HG02610 (cell line): ENCODE data around the gene RNU4-1.

ENCODE experiments used
- ATAC-seq: cut with Tn5 transposase; IDR thresholded peaks from one replicate; pipeline ENCODE4 v1.9.1; 2021; ENCODE audit warnings: mild to moderate bottlenecking, moderate library complexity; ENCODE audit not compliant: unreplicated experiment

The RNU4-1 gene

GRCh38 chr12:120290609-120291305, 2.3 kb downstream of the RNU4-1 start:
- ATAC-seq, result no peak

GRCh38 chr12:120287491-120287890, 5.5 kb downstream of the RNU4-1 start:
- ATAC-seq, result no peak

- no peak for ATAC-seq
Measured at GRCh38 chr12:120286768-120287490, 6.1 kb downstream of the RNU4-1 start.

- no peak for ATAC-seq
Measured at GRCh38 chr12:120284381-120284780, 8.7 kb downstream of the RNU4-1 start.

- no peak for ATAC-seq
Measured at GRCh38 chr12:120283318-120283717, 9.7 kb downstream of the RNU4-1 start.

GRCh38 chr12:120278137-120279069, 14.6 kb downstream of the RNU4-1 start:
- no peak for ATAC-seq

GRCh38 chr12:120276734-120277133, 16.3 kb downstream of the RNU4-1 start:
- no peak for ATAC-seq

GRCh38 chr12:120267736-120268135, 25.3 kb downstream of the RNU4-1 start:
- ATAC-seq, result no peak

GRCh38 chr12:120266180-120266870, 26.7 kb downstream of the RNU4-1 start:
- no peak for ATAC-seq

- peak; percentile 65 for ATAC-seq
Measured at GRCh38 chr12:120265473-120266179, 27.4 kb downstream of the RNU4-1 start, which contains the start of gene PXN. PXN (minus strand) TSS chr12:120265730; CDS start chr12:120265629, 101 bp downstream.

GRCh38 chr12:120264904-120265472, 28.0 kb downstream of the RNU4-1 start:
- ATAC-seq, result no peak

- no peak for ATAC-seq
Measured at GRCh38 chr12:120264086-120264903, 28.7 kb downstream of the RNU4-1 start.

GRCh38 chr12:120263748-120264085, 29.3 kb downstream of the RNU4-1 start:
- no peak for ATAC-seq

- ATAC-seq, result no peak
Measured at GRCh38 chr12:120262852-120263747, 29.9 kb downstream of the RNU4-1 start.

- no peak for ATAC-seq
Measured at GRCh38 chr12:120261951-120262851, 30.8 kb downstream of the RNU4-1 start.

- no peak for ATAC-seq
Measured at GRCh38 chr12:120260607-120261006, 32.4 kb downstream of the RNU4-1 start.
